Stimulated activated naive B cell treated with anti-CD40 and anti-IgM and Interleukin-4, amounts not matched to agents 10 μg/mL and 1 μg/mL and 100 μg/mL, for 72 hours (primary cell): Measurements from ENCODE around the gene RAB24.
"Not testable (repeated sequence)": the region's sequence is repeated elsewhere in the genome, so short reads cannot be mapped to it uniquely, and the experiment has no call there.

ENCODE experiments used
- ATAC-seq, 2 donors: fragments of 150-1000 bp; cut with Tn5 transposase; replicated peaks; 2 replicates each; pipeline ENCODE4 v1.10.0; 2021; ENCODE audit warnings: moderate library complexity in 1 of 2
- DNase-seq: peaks from one replicate; pipeline ENCODE4 v3.0.0; 2021
- H3K27ac Mint-ChIP-seq: one replicate; pipeline ENCODE4 v1.8.0; 2022; ENCODE audit warnings: mild to moderate bottlenecking, mixed read lengths
- H3K27me3 Mint-ChIP-seq, 2 donors: one replicate each; pipeline ENCODE4 v1.8.0; 2022; ENCODE audit warnings: mixed read lengths in 2 of 2
- H3K36me3 Mint-ChIP-seq, 2 donors: one replicate each; pipeline ENCODE4 v1.8.0; 2022; ENCODE audit warnings: mixed read lengths in 2 of 2, mild to moderate bottlenecking in 1 of 2
- H3K4me1 Mint-ChIP-seq, 2 donors: one replicate each; pipeline ENCODE4 v1.8.0; 2022; ENCODE audit warnings: mixed read lengths in 2 of 2, mild to moderate bottlenecking in 1 of 2
- H3K4me3 Mint-ChIP-seq, 2 donors: one replicate each; pipeline ENCODE4 v1.8.0; 2022; ENCODE audit warnings: mild to moderate bottlenecking in 2 of 2, mixed read lengths in 2 of 2, moderate library complexity in 1 of 2
- H3K9me3 Mint-ChIP-seq, 2 donors: one replicate each; pipeline ENCODE4 v1.8.0; 2022; ENCODE audit warnings: mixed read lengths in 2 of 2, mild to moderate bottlenecking in 1 of 2

The RAB24 gene

DNA sequence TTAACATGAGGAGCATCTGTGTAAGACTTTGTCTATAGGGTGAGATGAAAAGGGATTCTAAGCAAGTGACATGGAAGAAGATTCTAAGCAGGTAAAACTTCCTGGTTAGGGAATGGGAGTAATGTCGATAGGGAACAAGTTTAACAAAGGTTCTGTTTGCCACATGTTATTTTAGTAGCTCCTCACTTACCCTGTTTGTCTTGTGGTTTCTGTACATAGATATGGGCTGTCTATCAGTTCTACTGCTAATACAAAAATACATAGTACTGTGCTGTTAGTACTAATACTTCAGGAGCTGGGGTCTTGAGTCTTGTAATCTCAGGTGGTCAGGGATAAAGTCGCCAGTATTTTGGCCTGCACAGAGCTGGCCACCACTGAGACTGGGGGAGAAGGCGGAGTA, 32.9 kb downstream of the RAB24 start:
- DNase-seq, result no peak
- ATAC-seq, result no peak
- peaks cover 34 to 48% of the 10 kb centered on the region in 2 donors for H3K36me3 Mint-ChIP-seq
- no peaks in the 10 kb centered on the region for H3K27me3 Mint-ChIP-seq
- H3K27ac Mint-ChIP-seq, result no peak overlapping the region
- no peak overlapping the region for H3K4me3 Mint-ChIP-seq
- no peaks in the 10 kb centered on the region for H3K4me1 Mint-ChIP-seq
- H3K9me3 Mint-ChIP-seq, result no peaks in the 10 kb centered on the region

GRCh38 chr5:177269976-177270375, 33.5 kb downstream of the RAB24 start:
- ATAC-seq (no peak), DNase-seq (no peak)
- H3K36me3 Mint-ChIP-seq, result peaks cover 37 to 45% of the 10 kb centered on the region in 2 donors
- H3K27me3 Mint-ChIP-seq, result no peaks in the 10 kb centered on the region
- H3K27ac Mint-ChIP-seq, result no peak overlapping the region
- H3K9me3 Mint-ChIP-seq, result no peaks in the 10 kb centered on the region
- H3K4me1 Mint-ChIP-seq, result no peaks in the 10 kb centered on the region
- no peak overlapping the region for H3K4me3 Mint-ChIP-seq

GRCh38 chr5:177269232-177269895, 34.2 kb downstream of the RAB24 start:
- peaks cover 41 to 44% of the 10 kb centered on the region in 2 donors for H3K36me3 Mint-ChIP-seq

GRCh38 chr5:177265395-177265794, 38.1 kb downstream of the RAB24 start:
- DNase-seq (no peak), ATAC-seq (no peak)
- Mint-ChIP-seq H3K36me3 (peaks cover 27 to 39% of the 10 kb centered on the region in 2 donors), H3K9me3 (no peaks in the 10 kb centered on the region), H3K27ac (no peak overlapping the region), H3K27me3 (no peaks in the 10 kb centered on the region), H3K4me3 (no peak overlapping the region), H3K4me1 (no peaks in the 10 kb centered on the region)

More at GRCh38 chr5:177269232-177269895, 34.2 kb downstream of the RAB24 start:
- Mint-ChIP-seq H3K4me1 (no peaks in the 10 kb centered on the region), H3K27ac (no peak overlapping the region), H3K27me3 (no peaks in the 10 kb centered on the region), H3K4me3 (no peak overlapping the region), H3K9me3 (no peaks in the 10 kb centered on the region)
- DNase-seq (no peak), ATAC-seq (no peak)

DNA sequence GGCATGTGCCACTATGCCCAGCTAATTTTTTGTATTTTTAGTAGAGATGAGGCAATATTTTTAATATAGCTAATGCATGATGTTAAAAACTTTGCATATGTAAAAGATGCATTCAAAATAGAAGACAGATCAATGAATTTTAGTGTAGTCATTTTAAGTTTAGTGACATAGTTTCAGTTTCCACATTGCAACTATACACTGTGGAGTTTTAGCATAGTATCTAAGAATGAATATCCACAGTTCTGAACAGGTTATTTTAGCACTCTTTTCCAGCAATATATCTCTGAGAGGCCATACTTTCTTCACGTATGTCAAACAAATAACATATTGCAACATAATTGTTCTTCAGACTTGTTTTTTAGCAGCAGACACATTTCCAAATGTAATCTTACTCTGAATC, 39.3 kb downstream of the RAB24 start:
- Mint-ChIP-seq H3K9me3 (no peaks in the 10 kb centered on the region), H3K27ac (no peak overlapping the region), H3K27me3 (no peaks in the 10 kb centered on the region), H3K4me1 (peaks cover 0 to 4% of the 10 kb centered on the region in 2 donors), H3K36me3 (peaks cover 30 to 35% of the 10 kb centered on the region in 2 donors), H3K4me3 (no peak overlapping the region)
- no peak for ATAC-seq
- no peak for DNase-seq

GRCh38 chr5:177261510-177261909, 42.0 kb downstream of the RAB24 start:
- no peak for DNase-seq
- peaks cover 39% of the 10 kb centered on the region in 2 donors for H3K36me3 Mint-ChIP-seq
- ATAC-seq, result no peak
- H3K27me3 Mint-ChIP-seq, result no peaks in the 10 kb centered on the region
- H3K9me3 Mint-ChIP-seq, result no peaks in the 10 kb centered on the region
- H3K4me1 Mint-ChIP-seq, result peaks cover 0 to 6% of the 10 kb centered on the region in 2 donors
- H3K27ac Mint-ChIP-seq, result no peak overlapping the region
- H3K4me3 Mint-ChIP-seq, result no peak overlapping the region

GRCh38 chr5:177260961-177261360, 42.6 kb downstream of the RAB24 start:
- peaks cover 36 to 37% of the 10 kb centered on the region in 2 donors for H3K36me3 Mint-ChIP-seq
- H3K4me1 Mint-ChIP-seq, result peaks cover 0 to 6% of the 10 kb centered on the region in 2 donors
- no peaks in the 10 kb centered on the region for H3K27me3 Mint-ChIP-seq
- no peaks in the 10 kb centered on the region for H3K9me3 Mint-ChIP-seq
- ATAC-seq, result no peak
- no peak overlapping the region for H3K4me3 Mint-ChIP-seq
- H3K27ac Mint-ChIP-seq, result no peak overlapping the region
- DNase-seq, result no peak

- ATAC-seq, H3K27ac Mint-ChIP-seq, H3K4me1 Mint-ChIP-seq, H3K9me3 Mint-ChIP-seq, H3K27me3 Mint-ChIP-seq, DNase-seq, H3K4me3 Mint-ChIP-seq: not testable (repeated sequence)
- peaks cover 30 to 41% of the 10 kb centered on the region in 2 donors for H3K36me3 Mint-ChIP-seq
Measured at GRCh38 chr5:177258711-177259110, 44.8 kb downstream of the RAB24 start.

DNA sequence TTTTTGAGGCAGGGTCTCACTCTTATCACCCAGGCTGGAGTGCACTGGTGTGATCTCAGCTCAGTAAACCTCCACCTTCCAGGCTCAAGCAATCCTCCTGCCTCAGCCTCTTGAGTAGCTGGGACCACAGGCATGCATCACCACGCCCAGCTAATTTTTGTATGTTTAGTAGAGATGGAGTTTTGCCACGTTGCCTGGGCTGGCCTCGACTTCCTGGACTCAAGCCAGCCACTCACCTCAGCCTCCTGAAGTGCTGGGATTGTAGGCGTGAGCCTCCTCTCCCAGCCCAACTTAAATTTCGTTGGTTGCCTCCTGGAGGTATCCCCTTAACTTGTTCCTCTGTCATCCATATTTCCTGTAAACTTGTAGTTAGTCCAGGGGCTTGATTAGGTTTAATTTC, 47.2 kb downstream of the RAB24 start:
- Mint-ChIP-seq H3K27ac (no peak overlapping the region), H3K27me3 (no peaks in the 10 kb centered on the region), H3K4me3 (no peak overlapping the region), H3K9me3 (no peaks in the 10 kb centered on the region), H3K36me3 (peaks cover 27 to 50% of the 10 kb centered on the region in 2 donors), H3K4me1 (peaks cover 0 to 6% of the 10 kb centered on the region in 2 donors)
- ATAC-seq (no peak), DNase-seq (no peak)

- no peak overlapping the region for H3K27ac Mint-ChIP-seq
- DNase-seq, result no peak
- H3K36me3 Mint-ChIP-seq, result peaks cover 22 to 44% of the 10 kb centered on the region in 2 donors
- H3K4me3 Mint-ChIP-seq, result no peak overlapping the region
- no peaks in the 10 kb centered on the region for H3K4me1 Mint-ChIP-seq
- ATAC-seq, result no peak
- no peaks in the 10 kb centered on the region for H3K27me3 Mint-ChIP-seq
- H3K9me3 Mint-ChIP-seq, result no peaks in the 10 kb centered on the region
Measured at GRCh38 chr5:177253252-177253651, 50.3 kb downstream of the RAB24 start.
